ENCODE data around the gene DCAF16. TPM values are rescaled to one million over a fixed set of nuclear protein-coding genes. Genes with fewer than 3 reads are reported as not detected.
"Not testable (repeated sequence)": the region's sequence is repeated elsewhere in the genome, so short reads cannot be mapped to it uniquely, and the experiment has no call there.

Gene DCAF16
- total RNA-seq, result 10 to 100 TPM; 12.9 to 31.1 TPM

DNA sequence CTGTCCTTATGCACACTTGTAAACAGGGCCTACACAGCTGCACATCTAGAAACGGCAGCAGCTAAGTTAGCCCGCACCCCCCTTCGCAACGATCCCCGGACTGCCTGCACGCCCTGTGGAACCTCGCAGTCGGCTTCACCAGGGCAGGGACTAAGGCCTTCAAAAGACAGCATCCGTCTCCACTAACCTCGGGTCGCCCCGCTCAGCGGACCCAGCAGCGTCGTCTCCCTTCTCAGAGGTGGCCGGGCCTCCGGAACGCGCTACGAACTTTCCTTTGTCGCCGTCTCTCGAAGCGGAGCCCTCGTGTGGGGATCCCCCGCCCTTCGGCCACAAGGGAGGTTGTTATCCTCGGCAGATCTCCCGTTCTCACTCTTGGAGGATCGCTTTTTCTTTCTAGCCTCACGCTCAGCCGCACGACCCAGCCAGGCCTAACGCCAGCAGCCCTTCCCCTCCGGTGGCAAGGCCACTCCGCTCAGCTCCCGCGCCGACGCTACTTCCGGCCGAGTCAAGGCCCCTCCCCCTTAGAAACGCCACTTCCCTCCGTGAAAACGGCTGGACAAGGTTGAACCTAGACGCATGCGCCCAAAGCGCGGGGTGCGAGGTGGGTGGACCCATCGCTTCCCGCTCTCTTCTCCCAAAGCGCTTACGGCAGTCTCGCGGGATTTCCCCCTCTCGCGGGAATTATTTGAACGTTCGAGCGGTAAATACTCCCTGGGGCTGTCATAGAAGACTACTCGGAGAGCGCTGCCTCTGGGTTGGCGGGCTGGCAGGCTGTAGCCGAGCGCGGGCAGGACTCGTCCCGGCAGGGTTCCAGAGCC lies at the start of gene DCAF16, which contains the start of gene NCAPG:
TSS of gene DCAF16 (minus strand) at position 498 of the 818 bp plus-strand sequence. CDS start 6,616 bp downstream, outside the sequence.
TSS of gene NCAPG (plus strand) at position 720 of the 818 bp plus-strand sequence. CDS start 99 bp downstream, outside the sequence.
- Histone ChIP-seq H3K27me3 (replicated peaks; ENCODE audit: insufficient read depth) (no peaks in the 10 kb centered on the region), H3K9me3 (no peaks in the 10 kb centered on the region), H3K4me3 (peak within 1 kb of the TSS; percentile 92), H3K27ac (peak within 1 kb of the TSS; percentile 94 to 96), H3K36me3 (no peaks in the 10 kb centered on the region), H3K4me1 (ENCODE audit: control insufficient read depth in 1 of 2, low read depth in 2 of 2) (peaks cover 26 to 48% of the 10 kb centered on the region in 2 donors)
- TF ChIP-seq, protein P1, sequence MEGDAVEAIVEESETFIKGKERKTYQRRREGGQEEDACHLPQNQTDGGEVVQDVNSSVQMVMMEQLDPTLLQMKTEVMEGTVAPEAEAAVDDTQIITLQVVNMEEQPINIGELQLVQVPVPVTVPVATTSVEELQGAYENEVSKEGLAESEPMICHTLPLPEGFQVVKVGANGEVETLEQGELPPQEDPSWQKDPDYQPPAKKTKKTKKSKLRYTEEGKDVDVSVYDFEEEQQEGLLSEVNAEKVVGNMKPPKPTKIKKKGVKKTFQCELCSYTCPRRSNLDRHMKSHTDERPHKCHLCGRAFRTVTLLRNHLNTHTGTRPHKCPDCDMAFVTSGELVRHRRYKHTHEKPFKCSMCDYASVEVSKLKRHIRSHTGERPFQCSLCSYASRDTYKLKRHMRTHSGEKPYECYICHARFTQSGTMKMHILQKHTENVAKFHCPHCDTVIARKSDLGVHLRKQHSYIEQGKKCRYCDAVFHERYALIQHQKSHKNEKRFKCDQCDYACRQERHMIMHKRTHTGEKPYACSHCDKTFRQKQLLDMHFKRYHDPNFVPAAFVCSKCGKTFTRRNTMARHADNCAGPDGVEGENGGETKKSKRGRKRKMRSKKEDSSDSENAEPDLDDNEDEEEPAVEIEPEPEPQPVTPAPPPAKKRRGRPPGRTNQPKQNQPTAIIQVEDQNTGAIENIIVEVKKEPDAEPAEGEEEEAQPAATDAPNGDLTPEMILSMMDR (IDR thresholded peaks at IDR 0.05), result no peak
- ATAC-seq (ENCODE audit: insufficient number of reproducible peaks, low FRiP score, low read depth), result peak; percentile 100
- DNase-seq (ENCODE audit: low spot score), result peak; percentile 96

DNA sequence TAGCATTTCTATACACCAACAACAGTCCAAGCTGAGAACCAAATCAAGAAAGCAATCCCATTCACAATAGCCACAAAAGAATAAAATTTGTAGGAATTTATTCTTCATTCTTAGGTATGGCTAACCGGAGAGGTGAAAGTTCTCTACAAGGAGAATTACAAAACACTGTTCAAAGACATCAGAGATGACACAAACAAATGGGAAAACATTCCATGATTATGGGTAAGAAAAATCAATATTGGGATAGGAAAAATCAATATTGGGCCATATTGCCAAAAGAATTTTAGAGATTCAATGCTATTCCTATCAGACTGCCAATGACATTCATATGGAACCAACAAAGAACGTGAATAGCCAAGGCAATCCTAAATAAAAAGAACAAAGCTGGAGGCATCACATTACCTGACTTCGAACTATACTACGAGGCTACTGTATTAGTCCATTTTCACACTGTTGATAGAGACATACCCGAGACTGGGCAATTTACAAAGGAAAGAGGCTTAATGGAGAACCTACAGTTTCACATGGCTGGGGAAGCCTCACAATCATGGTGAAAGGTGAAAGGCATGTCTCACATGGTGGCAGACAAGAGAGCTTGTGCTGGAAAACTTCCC lies 49.3 kb upstream of the DCAF16 start:
- peaks cover 8% of the 10 kb centered on the region for H3K9me3 ChIP-seq
- TF ChIP-seq, protein P1 (IDR thresholded peaks at IDR 0.05), result no peak
- no peak overlapping the region for H3K27ac ChIP-seq
- H3K36me3 ChIP-seq, result no peaks in the 10 kb centered on the region
- no peak overlapping the region for H3K4me3 ChIP-seq
- H3K27me3 ChIP-seq (replicated peaks; ENCODE audit: insufficient read depth), result no peaks in the 10 kb centered on the region
- no peak for DNase-seq (ENCODE audit: low spot score)
- H3K4me1 ChIP-seq (ENCODE audit: control insufficient read depth in 1 of 2, low read depth in 2 of 2), result no peaks in the 10 kb centered on the region
- ATAC-seq (ENCODE audit: insufficient number of reproducible peaks, low FRiP score, low read depth), result no peak

DNA sequence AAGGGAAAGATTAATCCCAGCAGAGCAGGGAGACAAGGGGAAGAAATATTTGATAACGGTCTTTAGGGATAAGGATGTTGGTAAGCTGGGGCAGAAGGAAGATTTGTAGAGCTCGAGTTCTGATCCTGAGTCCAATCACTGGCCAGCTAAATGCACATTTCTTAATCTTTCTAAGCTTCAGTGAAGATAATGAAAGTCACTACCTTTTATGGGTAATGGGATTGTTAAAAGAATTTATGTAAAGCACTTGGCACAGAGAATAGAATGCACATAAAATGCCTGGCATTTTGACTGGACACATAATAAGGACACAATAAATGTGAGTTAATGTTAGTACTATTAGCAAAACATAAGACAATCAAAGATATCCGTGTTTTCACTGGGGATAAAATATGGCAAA lies 43.5 kb upstream of the DCAF16 start:
- Histone ChIP-seq H3K9me3 (no peaks in the 10 kb centered on the region), H3K27me3 (replicated peaks; ENCODE audit: insufficient read depth) (no peaks in the 10 kb centered on the region), H3K4me3 (no peak overlapping the region), H3K27ac (no peak overlapping the region), H3K36me3 (no peaks in the 10 kb centered on the region), H3K4me1 (ENCODE audit: control insufficient read depth in 1 of 2, low read depth in 2 of 2) (no peaks in the 10 kb centered on the region)
- TF ChIP-seq, protein P1 (IDR thresholded peaks at IDR 0.05), result no peak
- ATAC-seq (ENCODE audit: insufficient number of reproducible peaks, low FRiP score, low read depth) (no peak), DNase-seq (ENCODE audit: low spot score) (no peak)

DNA sequence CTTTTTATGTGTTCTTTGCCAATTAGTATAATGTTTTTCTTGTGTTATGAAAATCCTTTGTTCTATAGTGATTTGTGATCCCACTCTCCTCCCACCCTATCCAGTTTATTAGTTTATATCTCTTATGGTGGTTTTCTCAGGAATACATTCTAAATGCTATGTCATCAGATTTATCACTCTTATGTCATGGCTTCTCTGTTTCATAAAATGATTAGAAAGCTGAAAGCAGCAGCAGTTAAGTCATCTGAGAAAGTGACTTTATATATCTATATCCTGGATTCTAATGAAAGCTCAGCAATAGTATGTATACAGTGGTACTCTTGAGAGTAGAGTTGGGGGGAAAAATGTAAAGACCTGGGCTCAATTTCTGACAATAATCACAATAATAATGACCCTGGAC lies 41.4 kb upstream of the DCAF16 start:
- ATAC-seq (ENCODE audit: insufficient number of reproducible peaks, low FRiP score, low read depth) (no peak), DNase-seq (ENCODE audit: low spot score) (no peak)
- no peak overlapping the region for H3K4me3 ChIP-seq
- no peak overlapping the region for H3K27ac ChIP-seq
- H3K36me3 ChIP-seq, result no peaks in the 10 kb centered on the region
- H3K27me3 ChIP-seq (replicated peaks; ENCODE audit: insufficient read depth), result no peaks in the 10 kb centered on the region
- H3K4me1 ChIP-seq (ENCODE audit: control insufficient read depth in 1 of 2, low read depth in 2 of 2), result no peaks in the 10 kb centered on the region
- TF ChIP-seq, protein P1 (IDR thresholded peaks at IDR 0.05), result no peak
- H3K9me3 ChIP-seq, result no peaks in the 10 kb centered on the region

DNA sequence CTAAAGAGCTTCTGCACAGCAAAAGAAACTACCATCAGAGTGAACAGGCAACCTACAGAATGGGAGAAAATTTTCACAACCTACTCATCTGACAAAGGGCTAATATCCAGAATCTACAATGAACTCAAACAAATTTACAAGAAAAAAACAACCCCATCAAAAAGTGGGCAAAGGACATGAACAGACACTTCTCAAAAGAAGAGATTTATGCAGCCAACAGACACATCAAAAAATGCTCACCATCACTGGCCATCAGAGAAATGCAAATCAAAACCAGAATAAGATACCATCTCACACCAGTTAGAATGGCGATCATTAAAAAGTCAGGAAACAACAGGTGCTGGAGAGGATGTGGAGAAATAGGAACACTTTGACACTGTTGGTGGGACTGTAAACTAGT lies 39.7 kb upstream of the DCAF16 start:
- not testable (repeated sequence) for H3K4me1 ChIP-seq (ENCODE audit: control insufficient read depth in 1 of 2, low read depth in 2 of 2); H3K4me3 ChIP-seq; H3K9me3 ChIP-seq; DNase-seq (ENCODE audit: low spot score); H3K27ac ChIP-seq; H3K36me3 ChIP-seq; H3K27me3 ChIP-seq (replicated peaks; ENCODE audit: insufficient read depth); ATAC-seq (ENCODE audit: insufficient number of reproducible peaks, low FRiP score, low read depth)

All from thoracic aorta (tissue), 2 donors.